Measurements from ENCODE around the gene AP5B1. TPM values are rescaled to one million over a fixed set of nuclear protein-coding genes. Genes with fewer than 3 reads are reported as not detected.
"Not testable (repeated sequence)": the region's sequence is repeated elsewhere in the genome, so short reads cannot be mapped to it uniquely, and the experiment has no call there.

Gene AP5B1
- total and polyA plus RNA-seq, 2 experiments from 2014 or later: 3.1 to 16.1 TPM

GRCh38 chr11:65770951-65771567 is 9.7 kb downstream of the AP5B1 start:
- Histone ChIP-seq H3K4me3 (no peak overlapping the region), H3K27me3 (ENCODE audit: insufficient read depth) (no peaks in the 10 kb centered on the region), H3F3A (replicated peaks; ENCODE audit: low read depth) (no peaks in the 10 kb centered on the region), H2AFZ (no peak overlapping the region), H4K20me1 (replicated peaks; ENCODE audit: insufficient read depth) (no peaks in the 10 kb centered on the region), H3K79me2 (replicated peaks; ENCODE audit: insufficient read depth) (no peaks in the 10 kb centered on the region), H3K9me2 (ENCODE audit: insufficient read depth) (no peaks in the 10 kb centered on the region), H3K36me3 (ENCODE audit: insufficient read depth) (no peaks in the 10 kb centered on the region), H3K27ac (ENCODE audit: low read depth) (no peak overlapping the region), H3K4me1 (ENCODE audit: insufficient read depth) (no peaks in the 10 kb centered on the region), H3K4me2 (no peak overlapping the region)
- H3K4me1 Mint-ChIP-seq: no peaks in the 10 kb centered on the region
- peaks cover 8% of the 10 kb centered on the region; the same call in 1 of the 3 replicates for H3K9me3 Mint-ChIP-seq
- no peak overlapping the region for H3K27ac Mint-ChIP-seq
- H3K36me3 Mint-ChIP-seq (ENCODE audit: low read depth): no peaks in the 10 kb centered on the region
- no peaks in the 10 kb centered on the region for H3K27me3 Mint-ChIP-seq (ENCODE audit: insufficient read depth, low read depth, poor library complexity)
- no peak overlapping the region for H3K4me3 Mint-ChIP-seq
- DNase-seq (ENCODE audit: low spot score): no peak
- no peak for ATAC-seq
- no peak for TF ChIP-seq STAT1 (IDR thresholded peaks at IDR 0.05; ENCODE audit: unreplicated experiment)
- no peak for TF ChIP-seq ZNF462 (CRISPR knock-in tag; IDR thresholded peaks at IDR 0.05)
- TF ChIP-seq JUNB (IDR thresholded peaks at IDR 0.05; ENCODE audit: unreplicated experiment): no peak
- TF ChIP-seq EZH2 (IDR thresholded peaks at IDR 0.05; ENCODE audit: low read depth, unreplicated experiment): no peak
- TF ChIP-seq POLR2AphosphoS5 (IDR thresholded peaks at IDR 0.05; ENCODE audit: low read depth): no peak
- no peak for TF ChIP-seq CREB1 (CRISPR knock-in tag; IDR thresholded peaks at IDR 0.05; ENCODE audit: low read depth)
- no peak for TF ChIP-seq EZH2phosphoT487 (IDR thresholded peaks at IDR 0.05; ENCODE audit: unreplicated experiment)
- no peak for TF ChIP-seq REST (IDR thresholded peaks at IDR 0.05; ENCODE audit: unreplicated experiment)
- no peak for TF ChIP-seq ZNF114 (CRISPR knock-in tag; IDR thresholded peaks at IDR 0.05)
- no peak for TF ChIP-seq CTCF (conservative IDR thresholded peaks at IDR 0.05; ENCODE audit: low read depth in 2 of 2)
- no peak for TF ChIP-seq NANOG (IDR thresholded peaks at IDR 0.05; ENCODE audit: borderline replicate concordance)

DNA sequence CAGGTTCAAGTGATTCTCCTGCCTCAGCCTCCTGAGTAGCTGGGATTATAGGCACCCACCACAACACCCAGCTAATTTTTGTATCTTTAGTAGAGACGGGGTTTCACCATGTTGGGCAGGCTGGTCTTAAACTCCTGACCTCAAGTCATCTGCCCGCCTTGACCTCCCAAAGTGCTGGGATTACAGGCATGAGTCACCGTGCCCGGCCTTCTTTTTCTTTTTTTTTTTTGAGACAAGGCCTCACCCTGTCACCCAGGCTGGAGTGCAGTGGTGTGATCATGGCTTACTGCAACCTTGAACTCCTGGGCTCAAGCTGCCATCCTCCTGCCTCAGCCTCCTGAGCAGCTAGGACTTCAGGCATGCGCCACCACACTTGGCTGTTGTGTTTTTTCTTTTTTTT is 13.0 kb downstream of the AP5B1 start:
- H3K4me1 Mint-ChIP-seq; H3K36me3 Mint-ChIP-seq (ENCODE audit: low read depth); H3F3A ChIP-seq (replicated peaks; ENCODE audit: low read depth); H3K4me3 Mint-ChIP-seq; H3K4me1 ChIP-seq (ENCODE audit: insufficient read depth); H3K4me3 ChIP-seq; ATAC-seq; H4K20me1 ChIP-seq (replicated peaks; ENCODE audit: insufficient read depth); H3K27me3 Mint-ChIP-seq (ENCODE audit: insufficient read depth, low read depth, poor library complexity); DNase-seq (ENCODE audit: low spot score); H3K4me2 ChIP-seq; H3K27ac ChIP-seq (ENCODE audit: low read depth); H3K27ac Mint-ChIP-seq; H3K36me3 ChIP-seq (ENCODE audit: insufficient read depth); H3K27me3 ChIP-seq (ENCODE audit: insufficient read depth); H3K9me2 ChIP-seq (ENCODE audit: insufficient read depth); H3K79me2 ChIP-seq (replicated peaks; ENCODE audit: insufficient read depth); H2AFZ ChIP-seq: not testable (repeated sequence)
- H3K9me3 Mint-ChIP-seq: peaks cover 18% of the 10 kb centered on the region

Measured in GM23338 (cell line).